GM12892 (cell line): ENCODE results near the gene PCDHGA10.

Experiments used
- POLR2A ChIP-seq: IDR thresholded peaks from 2 replicates; pipeline ENCODE4 v1.6.1; 2011; ENCODE audit warnings: low read depth, low read length, control low read depth
- POLR2AphosphoS5 ChIP-seq: IDR thresholded peaks from 2 replicates; pipeline ENCODE4 v1.6.1; 2011; ENCODE audit warnings: low read depth, low read length, control low read depth

GRCh38 chr5:141411575-141411974 lies 1.2 kb upstream of the PCDHGA10 start:
- no peak for TF ChIP-seq POLR2AphosphoS5
- no peak for TF ChIP-seq POLR2A
